ENCODE results near the gene RSU1. TPM values are rescaled to one million over a fixed set of nuclear protein-coding genes. Genes with fewer than 3 reads are reported as not detected.
A peak's percentile ranks its signal among the peaks of the same experiment; 100 is the strongest.

Gene RSU1
- total RNA-seq (2021; ENCODE audit: unreplicated experiment), result 29.5 TPM
- 14.2 and 17.4 TPM in 2 replicates for polyA plus RNA-seq (2012)
- percentile 64 among the genes with signal in this experiment for Bru-seq, nascent RNA
- BruChase-seq, experiment 1, labeled RNA remaining after a 6-hour chase, result percentile 54 among the genes with signal in this experiment
- percentile 53 among the genes with signal in this experiment for BruChase-seq, experiment 2, labeled RNA remaining after a 2-hour chase
- long read RNA-seq, transcript RSU1-205 (8 exons, 3,639 nt), result minor isoform, 9 of 51 reads
- long read RNA-seq, transcript RSU1-201 (9 exons, 3,834 nt), result major isoform, 36 of 51 reads
- long read RNA-seq, partial matches to known transcripts, result 0 of 51 reads
- long read RNA-seq, other reads (novel, unspliced or antisense), result 5 of 51 reads

- no TSS peak for BruUV-seq (replicated peaks)
- Histone ChIP-seq H3K4me1 (ENCODE audit: control insufficient read depth in 1 of 2, insufficient read depth in 2 of 2, low read length in 2 of 2) (peaks cover 3 to 18% of the 10 kb centered on the region in 2 experiments; a peak in 3 of 4 replicates), H3K9me3 (ENCODE audit: control insufficient read depth in 1 of 2, insufficient read depth in 1 of 2, low read depth in 1 of 2, low read length in 2 of 2) (no peaks in the 10 kb centered on the region; a peak in 1 of 4 replicates), H3K9ac (ENCODE audit: low read length) (peak within 1 kb of the TSS; percentile 68), H3K27me3 (ENCODE audit: insufficient read depth, low read length) (no peaks in the 10 kb centered on the region), H3K4me2 (ENCODE audit: low read length) (peak within 1 kb of the TSS; percentile 90), H3K9me2 (ENCODE audit: insufficient read depth) (no peaks in the 10 kb centered on the region), H2AFZ (ENCODE audit: low read depth, low read length, poor library complexity, severe bottlenecking) (peak within 1 kb of the TSS; percentile 75), H4K20me1 (ENCODE audit: insufficient read depth) (no peaks in the 10 kb centered on the region), H3K36me3 (ENCODE audit: control insufficient read depth in 1 of 2, insufficient read depth in 2 of 2, low read length in 2 of 2) (no peaks in the 10 kb centered on the region), H3K79me2 (ENCODE audit: insufficient read depth, low read length) (peaks cover 5% of the 10 kb centered on the region; the same call in 1 of the 2 replicates), H3K4me3 (replicated peaks in 1 of 2; ENCODE audit: low read depth in 1 of 2, low read length in 2 of 2) (peak within 1 kb of the TSS; percentile 78 to 79), H3K27ac (ENCODE audit: low read depth, low read length) (peak within 1 kb of the TSS; percentile 54)
- ChIA-PET RAD21 (ENCODE audit: low non-redundant PET in 1 of 2, low total read pairs in 2 of 2, uncharacterized antibody in 2 of 2, unreplicated experiment in 2 of 2) (no interaction called here), POLR2A (interaction anchor here (1.2 to 1.4 kb wide), 2 partner anchors 75 to 384 kb away, joined by 3 to 7 read pairs; partner anchors contain the start of gene TRDMT1), CTCF (interaction anchor here (0.6 to 1.5 kb wide), 6 partner anchors 8 to 915 kb away, joined by 3 to 8 read pairs (median 4); no protein-coding TSS in a partner anchor)
- intact Hi-C loops (cut with micrococcal nuclease), result loop anchor here (2.0 kb wide), 1 partner anchor 381 kb away; the partner anchor contains the start of gene PTER
- DNase-seq (ENCODE audit: low read depth, low spot score) (peak; percentile 98), ATAC-seq (peak; percentile 97)
- TF ChIP-seq CEBPB (IDR thresholded peaks at IDR 0.05; ENCODE audit: low read depth) (peak; percentile 93), CBX3 (IDR thresholded peaks at IDR 0.05; ENCODE audit: low read depth) (no peak), ZBTB33 (IDR thresholded peaks at IDR 0.05; ENCODE audit: extremely low read depth, insufficient replicate concordance, low read length) (no peak), SRF (IDR thresholded peaks at IDR 0.05; ENCODE audit: low read depth) (peak; percentile 99), POLR2AphosphoS5 (IDR thresholded peaks at IDR 0.05; ENCODE audit: low read depth, low read length) (peak; percentile 66; the same call in 1 of the 2 replicates), ELF1 (IDR thresholded peaks at IDR 0.05; ENCODE audit: borderline replicate concordance, low read depth) (peak; percentile 98), YY1 (IDR thresholded peaks at IDR 0.05; ENCODE audit: extremely low read depth, insufficient replicate concordance, low read depth, low read length) (peak; percentile 38), SIN3A (IDR thresholded peaks at IDR 0.05; ENCODE audit: low read depth) (peak; percentile 55; the same call in 1 of the 2 replicates)
Observed at GRCh38 chr10:16817125-16818019, at the start of gene RSU1. TSS of gene RSU1 (minus strand) at chr10:16817424. CDS start at chr10:16817081, 343 bp downstream.
